SU-DHL-6 (cell line): ENCODE results near the gene FREY1.

Source experiments
- CTCF ChIP-seq: fragments of 200-600 bp; sonication (generic); IDR thresholded peaks from one replicate; pipeline ENCODE4 v1.5.1; 2017; ENCODE audit warnings: antibody characterized with exemption, mild to moderate bottlenecking, low read length, moderate library complexity; ENCODE audit not compliant: insufficient read depth, poor library complexity, severe bottlenecking
- EZH2phosphoT487 ChIP-seq: fragments of 200-600 bp; sonication (generic), shearing (Covaris generic); conservative IDR thresholded peaks from 2 replicates; pipeline ENCODE4 v1.6.1; 2018; ENCODE audit warnings: mild to moderate bottlenecking, antibody characterized with exemption, low read length, moderate library complexity, mixed read lengths

GRCh38 chr11:45939836-45940235, 32.8 kb upstream of the FREY1 start:
- TF ChIP-seq CTCF (no peak), EZH2phosphoT487 (no peak)
